Measurements from ENCODE around the gene TEF. TPM values are rescaled to one million over a fixed set of nuclear protein-coding genes. Genes with fewer than 3 reads are reported as not detected.

Gene TEF
- total RNA-seq, 3 donors from 2014 or later (not counting 1 experiment from before 2014, with no cell fraction given), result 2.7 to 5.5 (median 3.0) TPM

GRCh38 chr22:41405588-41405987 is 23.8 kb downstream of the TEF start:
- no peak overlapping the region for H3K4me3 ChIP-seq (ENCODE audit: low read length)
- WGBS (ENCODE audit: insufficient coverage), result 53% methylated on average over 8 of the region's 8 CpGs
- DNase-seq, result no peak

GRCh38 chr22:41406410-41406809 is 24.7 kb downstream of the TEF start:
- Histone ChIP-seq H3K4me3 (ENCODE audit: low read length) (no peak overlapping the region), H3K36me3 (ENCODE audit: control insufficient read depth, insufficient read depth, low read length) (no peaks in the 10 kb centered on the region), H3K27me3 (ENCODE audit: control insufficient read depth, insufficient read depth, low read length) (no peaks in the 10 kb centered on the region), H3K9me3 (ENCODE audit: control insufficient read depth, insufficient read depth, low read length) (no peaks in the 10 kb centered on the region), H3K4me1 (ENCODE audit: control insufficient read depth, insufficient read depth, low read length) (peaks cover 7% of the 10 kb centered on the region), H3K27ac (ENCODE audit: low read length) (no peak overlapping the region)
- no peak overlapping the region for H3K4me3 Mint-ChIP-seq
- no peak overlapping the region for H3K27ac Mint-ChIP-seq
- DNase-seq (no peak), ATAC-seq (no peak)
- H3K9me3 Mint-ChIP-seq, result no peaks in the 10 kb centered on the region
- peaks cover 0 to 2% of the 10 kb centered on the region in 2 donors for H3K27me3 Mint-ChIP-seq (ENCODE audit: low read depth in 2 of 2)
- peaks cover 6 to 10% of the 10 kb centered on the region in 2 donors for H3K4me1 Mint-ChIP-seq
- intact Hi-C loops (cut with micrococcal nuclease), result no loop called here
- TF ChIP-seq, protein P1, sequence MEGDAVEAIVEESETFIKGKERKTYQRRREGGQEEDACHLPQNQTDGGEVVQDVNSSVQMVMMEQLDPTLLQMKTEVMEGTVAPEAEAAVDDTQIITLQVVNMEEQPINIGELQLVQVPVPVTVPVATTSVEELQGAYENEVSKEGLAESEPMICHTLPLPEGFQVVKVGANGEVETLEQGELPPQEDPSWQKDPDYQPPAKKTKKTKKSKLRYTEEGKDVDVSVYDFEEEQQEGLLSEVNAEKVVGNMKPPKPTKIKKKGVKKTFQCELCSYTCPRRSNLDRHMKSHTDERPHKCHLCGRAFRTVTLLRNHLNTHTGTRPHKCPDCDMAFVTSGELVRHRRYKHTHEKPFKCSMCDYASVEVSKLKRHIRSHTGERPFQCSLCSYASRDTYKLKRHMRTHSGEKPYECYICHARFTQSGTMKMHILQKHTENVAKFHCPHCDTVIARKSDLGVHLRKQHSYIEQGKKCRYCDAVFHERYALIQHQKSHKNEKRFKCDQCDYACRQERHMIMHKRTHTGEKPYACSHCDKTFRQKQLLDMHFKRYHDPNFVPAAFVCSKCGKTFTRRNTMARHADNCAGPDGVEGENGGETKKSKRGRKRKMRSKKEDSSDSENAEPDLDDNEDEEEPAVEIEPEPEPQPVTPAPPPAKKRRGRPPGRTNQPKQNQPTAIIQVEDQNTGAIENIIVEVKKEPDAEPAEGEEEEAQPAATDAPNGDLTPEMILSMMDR (IDR thresholded peaks at IDR 0.05), result no peak
- H3K36me3 Mint-ChIP-seq, result no peaks in the 10 kb centered on the region

More at GRCh38 chr22:41405588-41405987, 23.8 kb downstream of the TEF start:
- intact Hi-C loops (cut with micrococcal nuclease), result loop anchor here (2.0 kb wide), 1 partner anchor 41 kb away; the partner anchor contains the start of gene TOB2
- TF ChIP-seq, protein P1 (IDR thresholded peaks at IDR 0.05), result no peak
- peaks cover 0 to 2% of the 10 kb centered on the region in 2 donors for H3K27me3 Mint-ChIP-seq (ENCODE audit: low read depth in 2 of 2)
- Histone ChIP-seq H3K27me3 (ENCODE audit: control insufficient read depth, insufficient read depth, low read length) (no peaks in the 10 kb centered on the region), H3K9me3 (ENCODE audit: control insufficient read depth, insufficient read depth, low read length) (no peaks in the 10 kb centered on the region), H3K36me3 (ENCODE audit: control insufficient read depth, insufficient read depth, low read length) (no peaks in the 10 kb centered on the region), H3K27ac (ENCODE audit: low read length) (no peak overlapping the region), H3K4me1 (ENCODE audit: control insufficient read depth, insufficient read depth, low read length) (peaks cover 7% of the 10 kb centered on the region)
- no peaks in the 10 kb centered on the region for H3K36me3 Mint-ChIP-seq
- ATAC-seq, result no peak
- no peak overlapping the region for H3K4me3 Mint-ChIP-seq
- H3K27ac Mint-ChIP-seq, result no peak overlapping the region
- H3K4me1 Mint-ChIP-seq, result peaks cover 5% of the 10 kb centered on the region in 2 donors
- no peaks in the 10 kb centered on the region for H3K9me3 Mint-ChIP-seq

DNA sequence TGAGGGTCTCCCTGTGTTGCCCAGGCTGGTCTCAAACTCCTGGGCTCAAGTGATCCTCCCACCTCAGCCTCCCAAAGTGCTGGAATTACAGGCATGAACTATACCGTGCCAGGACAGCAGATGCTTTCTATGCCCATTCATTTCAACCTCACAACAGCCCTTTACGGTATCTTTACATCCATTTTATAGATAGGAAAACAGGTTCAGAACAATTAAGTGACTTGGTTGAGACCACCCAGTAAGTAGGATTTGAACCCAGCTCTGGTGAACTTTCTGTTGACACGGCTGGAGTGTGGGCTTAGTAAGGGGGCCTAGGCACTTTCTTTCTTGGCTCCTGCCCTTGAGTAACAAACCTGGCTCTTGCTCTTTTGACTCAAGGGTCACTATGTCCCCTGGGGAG is 25.7 kb downstream of the TEF start:
- Histone ChIP-seq H3K4me3 (ENCODE audit: low read length) (no peak overlapping the region), H3K4me1 (ENCODE audit: control insufficient read depth, insufficient read depth, low read length) (peaks cover 17% of the 10 kb centered on the region), H3K27me3 (ENCODE audit: control insufficient read depth, insufficient read depth, low read length) (no peaks in the 10 kb centered on the region), H3K9me3 (ENCODE audit: control insufficient read depth, insufficient read depth, low read length) (no peaks in the 10 kb centered on the region), H3K27ac (ENCODE audit: low read length) (no peak overlapping the region), H3K36me3 (ENCODE audit: control insufficient read depth, insufficient read depth, low read length) (no peaks in the 10 kb centered on the region)
- TF ChIP-seq, protein P1 (IDR thresholded peaks at IDR 0.05), result no peak
- H3K36me3 Mint-ChIP-seq, result no peaks in the 10 kb centered on the region
- H3K27ac Mint-ChIP-seq, result no peak overlapping the region
- no peak for ATAC-seq
- no peak for DNase-seq
- no peaks in the 10 kb centered on the region for H3K9me3 Mint-ChIP-seq
- 94% methylated on average over 3 of the region's 3 CpGs for WGBS (ENCODE audit: insufficient coverage)
- no peak overlapping the region for H3K4me3 Mint-ChIP-seq
- peaks cover 11 to 18% of the 10 kb centered on the region in 2 donors for H3K4me1 Mint-ChIP-seq
- intact Hi-C loops (cut with micrococcal nuclease), result no loop called here
- H3K27me3 Mint-ChIP-seq (ENCODE audit: low read depth in 2 of 2), result peaks cover 0 to 2% of the 10 kb centered on the region in 2 donors

- Mint-ChIP-seq H3K4me1 (peaks cover 9 to 24% of the 10 kb centered on the region in 2 donors), H3K27me3 (ENCODE audit: low read depth in 2 of 2) (peaks cover 0 to under 1% of the 10 kb centered on the region in 2 donors), H3K4me3 (no peak overlapping the region), H3K36me3 (no peaks in the 10 kb centered on the region), H3K27ac (no peak overlapping the region), H3K9me3 (no peaks in the 10 kb centered on the region)
- TF ChIP-seq, protein P1 (IDR thresholded peaks at IDR 0.05), result no peak
- WGBS (ENCODE audit: insufficient coverage), result 94% methylated on average over 8 of the region's 8 CpGs
- no peak overlapping the region for H3K27ac ChIP-seq (ENCODE audit: low read length)
- no peaks in the 10 kb centered on the region for H3K36me3 ChIP-seq (ENCODE audit: control insufficient read depth, insufficient read depth, low read length)
- DNase-seq, result no peak
- intact Hi-C loops (cut with micrococcal nuclease), result no loop called here
- ATAC-seq, result no peak
- peaks cover 23% of the 10 kb centered on the region for H3K4me1 ChIP-seq (ENCODE audit: control insufficient read depth, insufficient read depth, low read length)
- H3K9me3 ChIP-seq (ENCODE audit: control insufficient read depth, insufficient read depth, low read length), result no peaks in the 10 kb centered on the region
- H3K4me3 ChIP-seq (ENCODE audit: low read length), result no peak overlapping the region
- H3K27me3 ChIP-seq (ENCODE audit: control insufficient read depth, insufficient read depth, low read length), result no peaks in the 10 kb centered on the region
These were observed 26.9 kb downstream of the TEF start for GRCh38 chr22:41408665-41409064.

Data from natural killer cell (primary cell).